ENCODE results near the gene DET1.
A peak's percentile ranks its signal among the peaks of the same experiment; 100 is the strongest.
"Not testable (repeated sequence)": the region's sequence is repeated elsewhere in the genome, so short reads cannot be mapped to it uniquely, and the experiment has no call there.

Gene DET1

GRCh38 chr15:88546248-88547129, at the start of gene DET1:
TSS of gene DET1 (minus strand) at chr15:88546681. CDS start at chr15:88531705, 14,976 bp downstream.
- DNase-seq, result peak; percentile 95

- DNase-seq, result no peak
Observed at GRCh38 chr15:88591384-88591783, 44.9 kb upstream of the DET1 start.

GRCh38 chr15:88590759-88591158, 44.3 kb upstream of the DET1 start:
- no peak for DNase-seq

- DNase-seq, result no peak
Observed at GRCh38 chr15:88586401-88587162, 40.1 kb upstream of the DET1 start.

- no peak for DNase-seq
Observed at GRCh38 chr15:88580532-88580931, 34.1 kb upstream of the DET1 start.

- no peak for DNase-seq
Observed at GRCh38 chr15:88579322-88579721, 32.8 kb upstream of the DET1 start.

- no peak for DNase-seq
Observed at GRCh38 chr15:88574655-88575054, 28.2 kb upstream of the DET1 start.

- no peak for DNase-seq
Observed at GRCh38 chr15:88574077-88574476, 27.6 kb upstream of the DET1 start.

- no peak for DNase-seq
Observed at GRCh38 chr15:88571852-88572259, 25.4 kb upstream of the DET1 start.

GRCh38 chr15:88571153-88571851, 24.8 kb upstream of the DET1 start:
- no peak for DNase-seq

- DNase-seq, result no peak
Observed at GRCh38 chr15:88568589-88568988, 22.1 kb upstream of the DET1 start.

GRCh38 chr15:88564741-88565140, 18.3 kb upstream of the DET1 start:
- DNase-seq, result no peak

- no peak for DNase-seq
Observed at GRCh38 chr15:88563638-88564037, 17.2 kb upstream of the DET1 start.

- not testable (repeated sequence) for DNase-seq
Observed at GRCh38 chr15:88559565-88559964, 13.1 kb upstream of the DET1 start.

- not testable (repeated sequence) for DNase-seq
Observed at GRCh38 chr15:88558026-88558425, 11.5 kb upstream of the DET1 start.

- DNase-seq, result not testable (repeated sequence)
Observed at GRCh38 chr15:88548009-88548408, 1.5 kb upstream of the DET1 start.

GRCh38 chr15:88545578-88546247, 768 bp downstream of the DET1 start:
- not testable (repeated sequence) for DNase-seq

GRCh38 chr15:88543065-88543776, 3.3 kb downstream of the DET1 start:
- DNase-seq, result no peak

- no peak for DNase-seq
Observed at GRCh38 chr15:88542342-88542733, 4.1 kb downstream of the DET1 start.

- DNase-seq, result no peak
Observed at GRCh38 chr15:88541709-88542341, 4.7 kb downstream of the DET1 start.

- not testable (repeated sequence) for DNase-seq
Observed at GRCh38 chr15:88541111-88541510, 5.4 kb downstream of the DET1 start.

GRCh38 chr15:88540350-88540749, 6.1 kb downstream of the DET1 start:
- DNase-seq, result not testable (repeated sequence)

Measured in CD4-positive, alpha-beta T cell treated with Interleukin-12 subunit alpha and Interleukin-12 subunit beta, for 1 hour (primary cell).